Panc1 (cell line): ENCODE measurements around the gene IP6K2. TPM values are rescaled to one million over a fixed set of nuclear protein-coding genes. Genes with fewer than 3 reads are reported as not detected.

Source experiments
- ATAC-seq: fragments of 200-7000 bp; cut with Tn5 transposase; 2 replicates; pipeline ENCODE4 v1.9.1; 2020; ENCODE audit warnings: mild to moderate bottlenecking, moderate library complexity
- BruUV-seq: library from RNA; stranded (reverse); fragments of 400-500 nt; replicated peaks from 2 replicates; lab custom pipeline; 2021; lab: Mats Ljungman, UMichigan
- CTCF ChIA-PET: fragments of 300-600 bp; sonication (Branson Sonifier 250); formaldehyde crosslinking; loops from one replicate; lab custom pipeline; 2022; ENCODE audit warnings: antibody characterized with exemption; lab: Charles Lee
- POLR2A ChIA-PET: fragments of 300-600 bp; sonication (Branson Sonifier 250); formaldehyde crosslinking; loops from one replicate; lab custom pipeline; 2022; ENCODE audit warnings: antibody characterized with exemption; lab: Charles Lee
- DNase-seq: peaks from one replicate; pipeline ENCODE4 v3.0.0-alpha.2; 2010; ENCODE audit warnings: low read depth, low spot score
- H3K27ac ChIP-seq: 2 replicates; pipeline ENCODE4 v1.5.1; 2011; ENCODE audit warnings: mild to moderate bottlenecking, low read length, inconsistent platforms
- H3K27me3 ChIP-seq: fragments of 200-500 bp; sonication (Bioruptor generic); 2 replicates; pipeline ENCODE4 v1.6.0; 2014; ENCODE audit warnings: low read length, inconsistent platforms; ENCODE audit not compliant: control insufficient read depth, insufficient read depth
- H3K36me3 ChIP-seq: fragments of 200-500 bp; sonication (Bioruptor generic); 2 replicates; pipeline ENCODE4 v1.5.1; 2014; ENCODE audit warnings: inconsistent platforms, mild to moderate bottlenecking, low read length, moderate library complexity; ENCODE audit not compliant: control insufficient read depth, insufficient read depth
- H3K4me1 ChIP-seq: 2 replicates; pipeline ENCODE4 v1.5.1; 2011; ENCODE audit warnings: inconsistent platforms, mild to moderate bottlenecking, low read length, moderate library complexity; ENCODE audit not compliant: control insufficient read depth, insufficient read depth
- H3K4me3 ChIP-seq, 2 experiments: 2 replicates each; pipeline ENCODE4 v1.5.1; 2011 to 2012; ENCODE audit warnings: low read depth in 2 of 2, low read length in 2 of 2, mild to moderate bottlenecking in 2 of 2, inconsistent platforms in 1 of 2, moderate library complexity in 1 of 2
- H3K9me3 ChIP-seq: fragments of 200-500 bp; sonication (Bioruptor generic); 2 replicates; pipeline ENCODE4 v1.5.1; 2014; ENCODE audit warnings: low read depth, mild to moderate bottlenecking, inconsistent platforms, low read length, moderate library complexity; ENCODE audit not compliant: control insufficient read depth, insufficient read depth
- POLR2AphosphoS5 ChIP-seq: IDR thresholded peaks from 2 replicates; pipeline ENCODE4 v1.6.1; 2012; ENCODE audit warnings: mild to moderate bottlenecking, low read depth, low read length, moderate library complexity
- REST ChIP-seq, 2 experiments: IDR thresholded peaks; 2 replicates each; pipeline ENCODE4 v1.6.1; 2011 to 2012; ENCODE audit warnings: low read depth in 2 of 2, control low read depth in 1 of 2, low read length in 1 of 2, mild to moderate bottlenecking in 1 of 2, moderate library complexity in 1 of 2; ENCODE audit not compliant: insufficient read depth in 1 of 2
- SIN3A ChIP-seq: IDR thresholded peaks from 2 replicates; pipeline ENCODE4 v1.6.1; 2012; ENCODE audit warnings: low read depth, mild to moderate bottlenecking, low read length, moderate library complexity, borderline replicate concordance; ENCODE audit not compliant: insufficient read depth
- TCF7L2 ChIP-seq: IDR thresholded peaks from 2 replicates; pipeline ENCODE4 v1.6.1; 2011; ENCODE audit warnings: mild to moderate bottlenecking, low read depth, low read length, inconsistent platforms
- in situ Hi-C: cut with HindIII; loops from 2 replicates; pipeline ENCODE4 v1.10.0; 2016; ENCODE audit warnings: low sequenced_read_pairs, low pct_unique_long_range_greater_than_20kb
- intact Hi-C: fragments of 100-400 bp; cut with micrococcal nuclease; formaldehyde crosslinking; loops from one replicate; pipeline ENCODE4 v1.10.0; 2022; ENCODE audit not compliant: unreplicated experiment
- total RNA-seq: library from RNA; stranded (reverse); gene quantifications from one replicate; pipeline ENCODE4 v1.2.1, GENCODE V29; 2021; ENCODE audit not compliant: unreplicated experiment
- TF ChIP-seq, protein P1 (sequence below): fragments of 450-650 bp; IDR thresholded peaks from 2 replicates; pipeline ENCODE4 v1.5.1; 2017; ENCODE audit warnings: mild to moderate bottlenecking

The IP6K2 gene
- total RNA-seq, 1 experiment from 2014 or later, result 50.2 TPM

GRCh38 chr3:48648188-48648850 is 68.7 kb downstream of the IP6K2 start:
- no peak for DNase-seq
- no peak overlapping the region for H3K27ac ChIP-seq
- no peaks in the 10 kb centered on the region for H3K27me3 ChIP-seq
- intact Hi-C loops, result no loop called here
- H3K9me3 ChIP-seq, result no peaks in the 10 kb centered on the region
- POLR2A ChIA-PET, result no interaction called here
- no peaks in the 10 kb centered on the region for H3K36me3 ChIP-seq
- CTCF ChIA-PET, result no interaction called here
- H3K4me1 ChIP-seq, result no peaks in the 10 kb centered on the region
- no peak for TF ChIP-seq REST (IDR thresholded peaks at IDR 0.05; ENCODE audit: insufficient read depth in 1 of 2, low read depth in 2 of 2, low read length in 1 of 2)
- TF ChIP-seq TCF7L2, result no peak
- no peak for TF ChIP-seq SIN3A
- TF ChIP-seq, protein P1, sequence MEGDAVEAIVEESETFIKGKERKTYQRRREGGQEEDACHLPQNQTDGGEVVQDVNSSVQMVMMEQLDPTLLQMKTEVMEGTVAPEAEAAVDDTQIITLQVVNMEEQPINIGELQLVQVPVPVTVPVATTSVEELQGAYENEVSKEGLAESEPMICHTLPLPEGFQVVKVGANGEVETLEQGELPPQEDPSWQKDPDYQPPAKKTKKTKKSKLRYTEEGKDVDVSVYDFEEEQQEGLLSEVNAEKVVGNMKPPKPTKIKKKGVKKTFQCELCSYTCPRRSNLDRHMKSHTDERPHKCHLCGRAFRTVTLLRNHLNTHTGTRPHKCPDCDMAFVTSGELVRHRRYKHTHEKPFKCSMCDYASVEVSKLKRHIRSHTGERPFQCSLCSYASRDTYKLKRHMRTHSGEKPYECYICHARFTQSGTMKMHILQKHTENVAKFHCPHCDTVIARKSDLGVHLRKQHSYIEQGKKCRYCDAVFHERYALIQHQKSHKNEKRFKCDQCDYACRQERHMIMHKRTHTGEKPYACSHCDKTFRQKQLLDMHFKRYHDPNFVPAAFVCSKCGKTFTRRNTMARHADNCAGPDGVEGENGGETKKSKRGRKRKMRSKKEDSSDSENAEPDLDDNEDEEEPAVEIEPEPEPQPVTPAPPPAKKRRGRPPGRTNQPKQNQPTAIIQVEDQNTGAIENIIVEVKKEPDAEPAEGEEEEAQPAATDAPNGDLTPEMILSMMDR, result no peak
- TF ChIP-seq POLR2AphosphoS5, result no peak
- BruUV-seq, result no TSS peak
- in situ Hi-C loops, result no loop called here
- no peak overlapping the region for H3K4me3 ChIP-seq
- no peak for ATAC-seq

GRCh38 chr3:48647714-48648113 is 69.3 kb downstream of the IP6K2 start:
- no peaks in the 10 kb centered on the region for H3K36me3 ChIP-seq
- ATAC-seq (no peak), DNase-seq (no peak)
- CTCF ChIA-PET, result no interaction called here
- TF ChIP-seq, protein P1, result no peak
- TF ChIP-seq POLR2AphosphoS5 (no peak), SIN3A (no peak), REST (IDR thresholded peaks at IDR 0.05; ENCODE audit: insufficient read depth in 1 of 2, low read depth in 2 of 2, low read length in 1 of 2) (no peak), TCF7L2 (no peak)
- H3K27me3 ChIP-seq, result no peaks in the 10 kb centered on the region
- POLR2A ChIA-PET, result no interaction called here
- BruUV-seq, result no TSS peak
- H3K4me1 ChIP-seq, result no peaks in the 10 kb centered on the region
- H3K4me3 ChIP-seq, result no peak overlapping the region
- intact Hi-C loops (no loop called here), in situ Hi-C loops (no loop called here)
- H3K9me3 ChIP-seq, result no peaks in the 10 kb centered on the region
- H3K27ac ChIP-seq, result no peak overlapping the region
